HPDE6-E6E7 (cell line): ENCODE data around the gene CES2.

Experiments used
- DNase-seq: peaks from one replicate; pipeline ENCODE4 v3.0.0; 2011; ENCODE audit warnings: missing footprints; ENCODE audit errors: extremely low spot score

The CES2 gene

GRCh38 chr16:66902648-66903543, 32.4 kb upstream of the CES2 start:
- DNase-seq = no peak

- DNase-seq = no peak
Observed at GRCh38 chr16:66903544-66904427, 31.5 kb upstream of the CES2 start.

DNA sequence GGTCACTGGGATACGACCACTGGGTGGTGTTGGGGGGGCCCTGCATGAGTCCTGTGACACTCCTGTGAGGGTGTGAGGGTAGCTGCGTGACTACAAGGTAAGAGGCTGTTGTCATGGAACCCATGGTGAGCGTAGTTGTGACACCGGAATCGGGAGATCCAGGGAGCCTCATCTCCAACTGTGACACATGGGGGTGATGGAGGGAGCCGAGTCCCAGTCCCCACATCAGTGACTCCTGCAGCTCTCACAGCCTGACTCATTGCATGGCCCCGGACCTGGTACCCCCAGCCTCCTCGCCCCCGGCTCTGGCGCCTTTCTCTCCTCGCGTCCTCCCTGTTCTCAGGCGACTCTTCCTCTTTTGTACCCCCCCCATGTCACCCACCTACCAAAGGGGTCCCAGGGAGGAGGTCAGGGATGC, 30.9 kb upstream of the CES2 start:
- DNase-seq = no peak

DNA sequence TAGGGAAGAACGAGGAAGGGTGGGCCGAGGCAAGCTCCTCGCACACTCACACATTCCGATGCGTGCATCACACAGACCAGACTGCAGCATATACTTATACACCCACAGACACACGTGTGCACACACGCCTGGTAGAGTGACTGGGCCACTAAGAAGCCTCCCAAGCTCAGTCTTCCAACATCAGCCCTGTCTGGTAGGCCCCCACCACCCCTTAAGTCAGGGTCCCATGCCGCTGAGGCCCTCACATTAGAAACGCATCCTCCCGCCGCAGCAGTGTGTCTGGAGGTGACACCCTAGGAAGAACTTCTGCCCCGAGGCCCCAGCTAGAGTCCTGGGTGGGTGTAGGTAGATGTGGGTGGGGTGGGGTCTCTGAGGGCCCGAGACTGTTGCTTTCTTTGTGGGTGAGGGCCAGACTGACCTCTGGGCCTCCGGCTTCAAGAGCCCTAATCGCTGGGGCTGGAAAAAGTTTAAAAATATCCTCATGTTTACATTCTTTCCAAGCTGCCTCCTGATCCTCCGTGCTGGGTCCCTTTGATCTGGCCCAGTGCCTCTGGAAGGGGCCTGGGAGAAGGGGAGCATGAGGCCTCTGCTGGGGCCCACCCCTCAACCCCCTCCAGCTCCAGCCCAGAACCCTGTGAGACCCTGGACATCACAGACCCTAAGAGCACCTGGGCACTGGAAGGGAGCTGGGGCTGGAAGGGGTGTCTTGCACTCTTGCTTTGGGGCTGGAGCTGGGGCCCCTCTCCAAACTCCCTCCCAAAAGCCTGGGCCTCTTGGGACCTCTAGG, 30.3 kb upstream of the CES2 start:
- DNase-seq = no peak

GRCh38 chr16:66905633-66906539, 29.4 kb upstream of the CES2 start:
- DNase-seq = peak; percentile 69

- no peak for DNase-seq
Observed at GRCh38 chr16:66906916-66907836, 28.1 kb upstream of the CES2 start.

DNA sequence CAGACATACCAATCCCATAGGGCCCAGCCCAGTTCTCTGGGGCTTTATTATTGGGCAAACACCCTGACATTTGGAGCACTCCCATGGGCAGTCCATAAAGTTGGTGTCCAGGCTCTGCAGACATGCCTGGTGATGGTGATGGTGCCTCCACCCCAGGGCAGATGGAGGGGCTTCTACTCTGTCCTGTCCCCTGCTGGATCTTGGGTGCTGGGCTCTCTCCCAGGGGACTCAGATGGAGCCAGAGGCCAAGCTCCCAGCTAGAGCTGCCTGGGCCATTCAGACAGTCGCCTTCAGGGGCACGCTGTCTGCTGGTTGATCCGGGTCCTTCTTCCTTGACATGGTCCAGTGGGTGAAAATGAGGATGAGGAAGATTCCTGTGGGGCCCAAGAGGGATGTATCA, 27.2 kb upstream of the CES2 start:
- no peak for DNase-seq

- no peak for DNase-seq
Observed at GRCh38 chr16:66908762-66909559, 26.4 kb upstream of the CES2 start.

DNA sequence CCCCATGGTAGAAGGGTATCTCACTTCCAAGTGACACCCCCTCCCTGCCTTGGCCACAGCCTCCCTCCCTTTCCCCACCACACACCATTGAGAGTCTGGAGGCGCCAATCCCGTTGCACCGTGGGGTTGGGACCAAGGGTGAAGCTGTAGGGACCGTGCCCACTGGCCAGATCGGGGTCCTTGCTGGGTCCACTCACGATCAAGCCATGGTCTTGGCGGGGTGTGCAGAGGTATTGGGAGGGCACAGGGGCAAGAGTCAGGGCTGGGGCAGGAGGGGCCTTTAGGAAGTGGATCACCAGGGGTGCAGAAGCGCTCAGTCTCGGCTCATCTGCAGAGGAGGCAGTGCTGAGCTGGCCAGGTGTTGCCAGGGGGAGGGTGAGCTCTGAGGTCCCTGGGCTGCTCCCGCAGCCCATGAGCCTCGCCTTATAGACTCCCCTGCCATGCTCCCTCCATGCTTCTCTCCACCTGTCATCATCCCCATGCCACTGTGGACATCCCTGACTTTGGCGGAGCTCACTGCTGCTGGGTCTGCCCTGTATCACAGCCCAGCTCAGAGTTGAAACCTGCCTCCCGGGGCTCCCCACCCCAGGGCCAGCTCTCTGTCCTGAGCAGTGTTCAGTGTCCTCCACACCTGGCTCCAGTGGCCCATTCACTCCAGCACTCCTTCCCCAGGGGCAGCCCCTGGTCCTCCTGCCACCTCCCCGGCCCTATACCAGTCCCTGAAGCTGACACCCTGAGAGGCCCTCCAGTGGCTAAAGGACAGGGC, 25.0 kb upstream of the CES2 start:
- no peak for DNase-seq

DNA sequence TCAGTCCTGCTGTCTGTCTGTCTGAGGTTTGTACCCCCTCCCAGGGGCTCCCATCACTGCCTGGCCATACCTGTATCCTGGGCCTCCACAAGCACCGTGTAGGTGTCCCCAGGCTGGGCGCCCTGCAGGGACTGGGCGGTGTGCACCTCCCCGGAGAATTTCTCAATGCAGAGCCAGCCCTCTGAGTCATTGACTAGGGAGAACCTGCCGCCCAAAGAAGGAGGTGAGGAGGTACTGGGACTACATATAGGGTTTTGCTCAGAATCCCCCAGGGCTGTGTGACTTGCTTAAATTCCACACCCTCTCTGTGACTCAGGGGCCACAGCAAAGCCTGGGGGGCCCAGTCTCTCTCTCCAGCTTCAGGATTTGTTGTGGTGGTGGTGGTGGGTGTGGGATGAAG, 24.2 kb upstream of the CES2 start:
- DNase-seq = peak; percentile 79

DNA sequence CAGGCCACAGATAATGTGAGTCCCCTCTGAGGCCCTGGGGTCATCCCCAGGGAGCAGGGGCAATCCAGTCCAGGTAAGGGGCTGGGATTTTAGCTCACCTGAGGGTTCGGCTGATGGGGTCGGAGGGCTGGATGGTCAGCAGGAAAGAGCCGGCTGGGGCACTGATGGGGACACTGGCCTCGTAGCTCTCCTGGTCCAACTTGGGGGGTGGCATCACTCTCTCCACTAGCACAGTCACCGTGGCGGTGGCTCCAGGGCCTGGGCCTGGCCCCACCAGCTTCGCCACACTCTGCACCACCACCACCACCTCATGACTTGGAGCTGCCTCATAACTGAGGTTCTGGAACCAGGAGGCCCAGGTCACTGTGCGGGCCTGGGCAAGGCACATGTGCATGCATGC, 23.5 kb upstream of the CES2 start:
- no peak for DNase-seq

GRCh38 chr16:66913081-66913480, 22.2 kb upstream of the CES2 start:
- no peak for DNase-seq

DNA sequence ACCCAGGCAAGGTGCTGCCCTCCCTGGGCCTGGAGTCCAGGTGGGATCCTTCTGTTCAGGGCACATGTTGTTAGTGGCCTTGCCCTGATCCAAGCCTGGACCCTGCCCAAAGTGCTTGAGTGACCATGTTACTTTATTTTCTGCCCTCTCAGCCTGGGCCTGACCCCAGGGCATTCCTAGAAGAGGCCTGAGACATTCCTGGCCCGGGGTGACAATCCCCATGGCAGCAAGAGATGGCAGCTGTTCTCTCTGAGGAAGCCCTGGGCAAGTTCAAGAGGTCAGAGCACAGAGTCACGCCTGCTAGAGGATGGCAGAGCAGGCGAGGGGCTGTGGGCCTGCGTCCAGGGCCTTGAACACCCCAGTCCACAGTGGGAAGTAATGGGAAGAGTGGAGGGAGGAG, 21.6 kb upstream of the CES2 start:
- no peak for DNase-seq

DNA sequence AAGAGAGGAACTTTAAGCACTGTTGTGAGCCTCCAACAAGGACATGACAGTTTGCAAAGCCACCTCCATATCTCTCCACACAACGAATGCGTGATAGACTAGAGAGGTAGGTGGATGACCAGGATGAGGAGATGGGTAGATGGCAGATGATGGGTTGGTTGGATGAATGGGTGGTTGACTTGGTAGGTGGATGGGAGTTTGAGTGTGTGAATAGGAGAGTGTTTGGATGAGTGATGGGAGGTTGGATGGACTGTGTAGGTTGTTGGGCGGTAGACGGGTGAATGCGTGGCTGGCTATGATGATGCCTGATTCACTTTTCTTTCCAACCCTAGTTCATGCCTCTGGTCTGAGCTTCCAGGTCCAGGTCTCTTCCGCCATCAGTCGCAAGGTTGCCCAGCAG, 20.8 kb upstream of the CES2 start:
- no peak for DNase-seq

DNA sequence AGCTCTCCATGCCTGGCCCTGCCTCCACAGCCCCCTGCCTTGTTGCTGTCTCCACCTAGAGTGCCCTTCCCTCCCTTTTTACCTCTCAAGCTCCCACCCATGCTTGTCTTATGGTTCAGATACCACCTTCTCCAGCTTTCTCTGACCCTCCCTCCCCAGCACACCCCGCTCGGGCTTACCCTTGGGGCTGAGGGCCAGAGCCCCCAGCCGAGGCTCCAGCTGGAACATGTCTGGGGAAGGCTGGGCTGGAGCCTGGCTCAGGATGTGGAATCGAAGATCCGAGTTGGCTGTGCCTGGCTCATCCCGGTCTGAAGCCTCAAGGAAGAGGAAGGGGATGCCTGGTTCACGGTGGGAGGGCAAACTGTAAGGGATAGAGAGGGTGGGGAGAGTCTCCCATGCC, 20.3 kb upstream of the CES2 start:
- DNase-seq = no peak

GRCh38 chr16:66916518-66916917, 18.8 kb upstream of the CES2 start:
- DNase-seq = no peak

GRCh38 chr16:66917741-66918140, 17.6 kb upstream of the CES2 start:
- DNase-seq = no peak

DNA sequence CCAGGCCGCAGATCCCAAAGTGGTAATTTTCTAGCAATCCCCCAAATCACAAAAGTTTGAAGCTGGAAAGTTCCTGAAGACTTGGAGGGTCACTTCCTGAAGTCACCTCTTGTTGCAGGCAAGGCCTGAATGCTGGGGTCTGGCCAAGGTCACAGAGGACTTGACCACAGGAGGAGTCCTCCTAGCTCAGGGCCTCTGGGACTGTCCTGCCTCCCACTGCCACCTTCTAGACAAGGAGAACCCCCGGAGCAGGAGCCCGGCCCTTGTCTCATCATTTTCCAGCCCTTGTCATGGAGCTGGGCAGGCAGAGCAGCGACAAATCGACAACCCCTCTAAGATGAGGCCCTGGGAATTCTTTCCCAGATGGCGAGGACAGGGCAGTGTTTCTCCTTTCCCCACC, 17.0 kb upstream of the CES2 start:
- DNase-seq = no peak
